Measurements from ENCODE around the gene TMEM198.

DNA sequence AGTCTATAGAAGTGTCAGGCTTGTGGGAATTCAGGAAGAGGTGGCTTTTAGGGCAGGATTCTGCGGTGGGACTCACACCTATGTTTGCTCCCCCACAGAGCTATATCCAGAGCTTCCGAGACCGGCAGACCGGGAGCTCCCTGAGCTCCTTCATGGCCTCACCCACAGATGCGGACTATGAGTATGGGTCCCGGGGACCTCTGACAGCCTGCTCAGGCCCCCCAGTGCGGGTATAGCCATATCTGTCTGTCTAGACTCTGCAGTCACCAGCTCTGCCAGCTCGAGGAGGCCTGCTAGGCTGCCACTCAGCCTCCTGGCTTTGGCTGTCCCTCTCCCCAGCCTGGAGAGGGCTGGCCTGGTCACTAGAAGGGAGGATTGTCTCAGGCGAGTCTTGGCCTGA lies 5.8 kb downstream of the TMEM198 start:
- TF ChIP-seq, protein P1, sequence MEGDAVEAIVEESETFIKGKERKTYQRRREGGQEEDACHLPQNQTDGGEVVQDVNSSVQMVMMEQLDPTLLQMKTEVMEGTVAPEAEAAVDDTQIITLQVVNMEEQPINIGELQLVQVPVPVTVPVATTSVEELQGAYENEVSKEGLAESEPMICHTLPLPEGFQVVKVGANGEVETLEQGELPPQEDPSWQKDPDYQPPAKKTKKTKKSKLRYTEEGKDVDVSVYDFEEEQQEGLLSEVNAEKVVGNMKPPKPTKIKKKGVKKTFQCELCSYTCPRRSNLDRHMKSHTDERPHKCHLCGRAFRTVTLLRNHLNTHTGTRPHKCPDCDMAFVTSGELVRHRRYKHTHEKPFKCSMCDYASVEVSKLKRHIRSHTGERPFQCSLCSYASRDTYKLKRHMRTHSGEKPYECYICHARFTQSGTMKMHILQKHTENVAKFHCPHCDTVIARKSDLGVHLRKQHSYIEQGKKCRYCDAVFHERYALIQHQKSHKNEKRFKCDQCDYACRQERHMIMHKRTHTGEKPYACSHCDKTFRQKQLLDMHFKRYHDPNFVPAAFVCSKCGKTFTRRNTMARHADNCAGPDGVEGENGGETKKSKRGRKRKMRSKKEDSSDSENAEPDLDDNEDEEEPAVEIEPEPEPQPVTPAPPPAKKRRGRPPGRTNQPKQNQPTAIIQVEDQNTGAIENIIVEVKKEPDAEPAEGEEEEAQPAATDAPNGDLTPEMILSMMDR (conservative IDR thresholded peaks at IDR 0.05; ENCODE audit: low read length), result no peak
- TF ChIP-seq EZH2phosphoT487 (IDR thresholded peaks at IDR 0.05; ENCODE audit: borderline replicate concordance, low read depth, low read length), result no peak
